Measurements from ENCODE around the gene TSPYL2.

- no peak for TF ChIP-seq CTCF (conservative IDR thresholded peaks at IDR 0.05 in 1 of 2, IDR thresholded peaks at IDR 0.05 in 1 of 2; ENCODE audit: extremely low read depth in 1 of 2, insufficient read depth in 1 of 2, low read depth in 1 of 2, low read length in 2 of 2)
- no peak for TF ChIP-seq EZH2 (IDR thresholded peaks at IDR 0.05; ENCODE audit: borderline replicate concordance, low read length)
Observed at GRCh38 chrX:53082773-53083616, 828 bp downstream of the TSPYL2 start.
